GM12878 (cell line): Measurements from ENCODE around the gene SERPINB10. TPM values are rescaled to one million over a fixed set of nuclear protein-coding genes. Genes with fewer than 3 reads are reported as not detected.

Source experiments
- ATAC-seq: fragments of 200-7000 bp; cut with Tn5 transposase; 3 replicates; pipeline ENCODE4 v1.9.1; 2020; ENCODE audit warnings: mild to moderate bottlenecking, moderate library complexity
- BruUV-seq: library from RNA; stranded (reverse); fragments of 400-500 nt; replicated peaks from 2 replicates; lab custom pipeline; 2021; lab: Mats Ljungman, UMichigan
- CTCF ChIA-PET: fragments of 300-600 bp; sonication (Branson Sonifier 250); formaldehyde crosslinking; extraction: SDS; loops from one replicate; lab custom pipeline; 2021; ENCODE audit warnings: inconsistent platforms; lab: Yijun Ruan, JAX
- POLR2A ChIA-PET: fragments of 350-600 bp; formaldehyde crosslinking; extraction: SDS; loops from one replicate; lab custom pipeline; 2021; ENCODE audit warnings: inconsistent platforms; lab: Charles Lee
- RAD21 ChIA-PET: fragments of 300-600 bp; sonication (Branson Sonifier 250); formaldehyde crosslinking; loops from one replicate; lab custom pipeline; 2023; ENCODE audit warnings: antibody characterized with exemption; ENCODE audit not compliant: unreplicated experiment; lab: Charles Lee
- SMC1A ChIA-PET: fragments of 300-600 bp; sonication (Branson Sonifier 250); formaldehyde crosslinking; loops from one replicate; lab custom pipeline; 2023; ENCODE audit not compliant: unreplicated experiment, uncharacterized antibody; lab: Charles Lee
- DNase-seq: peaks from one replicate; pipeline ENCODE4 v3.0.0-alpha.2; 2011; ENCODE audit warnings: low read depth, low spot score
- FAIRE-seq: peaks from 3 replicates; lab custom pipeline; 2011; peaks lifted over from hg19 to GRCh38; lab: Jason Lieb, UNC
- H2AFZ ChIP-seq: 2 replicates; pipeline ENCODE4 v1.6.0; 2011; ENCODE audit warnings: low read depth, low read length, control low read depth; ENCODE audit not compliant: control insufficient read depth
- H3K27ac ChIP-seq: 2 replicates; pipeline ENCODE4 v1.5.1; 2011; ENCODE audit warnings: control low read depth; ENCODE audit not compliant: control insufficient read depth, insufficient read depth
- H3K27me3 ChIP-seq, 2 experiments: replicated peaks in 1 of 2; 2 replicates each; pipeline versions ENCODE4 v1.6.0 to v1.6.1; 2011; ENCODE audit warnings: low read length in 1 of 2; ENCODE audit not compliant: control insufficient read depth in 2 of 2, insufficient read depth in 2 of 2
- H3K36me3 ChIP-seq, 2 experiments: 2 replicates each; pipeline ENCODE4 v1.5.1; 2011; ENCODE audit warnings: low read length in 1 of 2; ENCODE audit not compliant: control insufficient read depth in 2 of 2, insufficient read depth in 2 of 2
- H3K4me1 ChIP-seq: 2 replicates; pipeline ENCODE4 v1.6.1; 2011; ENCODE audit warnings: mild to moderate bottlenecking, low read length, moderate library complexity, mixed read lengths; ENCODE audit not compliant: control insufficient read depth, insufficient read depth
- H3K4me2 ChIP-seq: 2 replicates; pipeline ENCODE4 v1.6.0; 2011; ENCODE audit warnings: control low read depth; ENCODE audit not compliant: control insufficient read depth, insufficient read depth
- H3K4me3 ChIP-seq: fragments of 200-600 bp; sonication (generic); 2 replicates; pipeline ENCODE4 v1.5.1; 2016
- H3K79me2 ChIP-seq: 2 replicates; pipeline ENCODE4 v1.6.0; 2011; ENCODE audit warnings: low read length; ENCODE audit not compliant: control insufficient read depth, insufficient read depth
- H3K9ac ChIP-seq: 2 replicates; pipeline ENCODE4 v1.8.0; 2011; ENCODE audit warnings: low read length, control low read depth, mixed read lengths; ENCODE audit not compliant: control insufficient read depth, insufficient read depth
- H3K9me3 ChIP-seq: replicated peaks from 3 replicates; pipeline ENCODE4 v1.5.1; 2011; ENCODE audit warnings: mild to moderate bottlenecking, low read length; ENCODE audit not compliant: control insufficient read depth, insufficient read depth
- H4K20me1 ChIP-seq: 2 replicates; pipeline ENCODE4 v1.6.0; 2011; ENCODE audit not compliant: control insufficient read depth, insufficient read depth
- CEBPB ChIP-seq, 2 experiments: fragments of 150-350 bp in 1 of 2; IDR thresholded peaks; 2 replicates each; pipeline ENCODE4 v1.6.1; 2012 to 2014; ENCODE audit warnings: low read depth in 2 of 2, low read length in 2 of 2, borderline replicate concordance in 1 of 2, inconsistent platforms in 1 of 2
- CHD4 ChIP-seq: fragments of 200-600 bp; sonication (generic); IDR thresholded peaks from 2 replicates; pipeline ENCODE4 v1.6.1; 2016; ENCODE audit warnings: mild to moderate bottlenecking
- CREB1 ChIP-seq: IDR thresholded peaks from 2 replicates; pipeline ENCODE4 v1.6.1; 2012; ENCODE audit warnings: low read depth, mild to moderate bottlenecking, inconsistent platforms
- MEF2B ChIP-seq: fragments of 450-650 bp; IDR thresholded peaks from 2 replicates; pipeline ENCODE4 v1.6.1; 2018; ENCODE audit warnings: mild to moderate bottlenecking, moderate library complexity; ENCODE audit not compliant: partially characterized antibody, poor library complexity, severe bottlenecking
- PAX5 ChIP-seq: IDR thresholded peaks from 2 replicates; pipeline ENCODE4 v1.6.1; 2011; ENCODE audit warnings: low read depth, low read length, borderline replicate concordance
- RAD51 ChIP-seq: fragments of 450-650 bp; IDR thresholded peaks from 2 replicates; pipeline ENCODE4 v1.6.1; 2016; ENCODE audit warnings: moderate library complexity, mild to moderate bottlenecking, inconsistent platforms
- RBBP5 ChIP-seq: fragments of 200-600 bp; sonication (generic); conservative IDR thresholded peaks from 2 replicates; pipeline ENCODE4 v1.6.1; 2016
- RCOR1 ChIP-seq: conservative IDR thresholded peaks from 2 replicates; pipeline ENCODE4 v1.6.1; 2012; ENCODE audit warnings: low read depth, low read length, improper control_type of control experiment
- RUNX3 ChIP-seq: IDR thresholded peaks from 2 replicates; pipeline ENCODE4 v1.6.1; 2012; ENCODE audit warnings: low read length, inconsistent platforms
- SMAD1 ChIP-seq: fragments of 450-650 bp; IDR thresholded peaks from 2 replicates; pipeline ENCODE4 v1.6.1; 2018; ENCODE audit warnings: mild to moderate bottlenecking, low read depth; ENCODE audit not compliant: partially characterized antibody
- WGBS: methylation state at CpG from one replicate; pipeline ENCODE4 v1.1.6; 2016; ENCODE audit warnings: low lambda C conversion rate; ENCODE audit not compliant: insufficient replicate concordance, insufficient coverage; ENCODE audit errors: missing lambda C conversion rate; 5-methylcytosine and 5-hydroxymethylcytosine counted together
- in situ Hi-C: fragments of 300-500 bp; cut with MboI; formaldehyde crosslinking; loops from 9 replicates; pipeline ENCODE4 v1.14.3; 2018; ENCODE audit warnings: mixed read lengths
- intact Hi-C: fragments of 100-400 bp; cut with micrococcal nuclease; formaldehyde crosslinking; loops from one replicate; pipeline ENCODE4 v1.14.2; 2022; ENCODE audit not compliant: unreplicated experiment
- polyA plus RNA-seq, 11 experiments: library from polyadenylated mRNA; depleted of rRNA in 4 of 11; unstranded in 6 of 11; stranded (reverse) in 5 of 11; fragments of >200 nt; fragmentation: Nextera tagmentation in 4 of 11; fragmentation: Illumina TruSeq in 1 of 11; extraction: Ambion mirVana in 4 of 11; extraction: Trizol in 1 of 11; gene quantifications; 1 replicate in 1 of 11; 2 replicates in 10 of 11; pipeline versions ENCODE4 v1.2.1 to v1.2.3, GENCODE V29; 2011 to 2016; ENCODE audit warnings: inconsistent platforms in 2 of 11, missing spikeins in 2 of 11, low read depth in 1 of 11
- total RNA-seq, 4 experiments: library from RNA; depleted of rRNA in 3 of 4; stranded (reverse); fragments of >200 nt in 3 of 4; fragmentation: Illumina TruSeq in 1 of 4; extraction: Trizol in 1 of 4; gene quantifications; 2 replicates each; pipeline versions ENCODE4 v1.2.1 to v1.2.3, GENCODE V29; 2013 to 2021
- TF ChIP-seq, protein P1 (sequence below): fragments of 450-650 bp; IDR thresholded peaks from 2 replicates; pipeline ENCODE4 v1.6.1; 2017; ENCODE audit warnings: antibody characterized with exemption, mild to moderate bottlenecking, moderate library complexity
- TF ChIP-seq, protein P2 (sequence below): IDR thresholded peaks from 2 replicates; pipeline ENCODE4 v1.6.1; 2011; ENCODE audit warnings: borderline replicate concordance, low read depth, mild to moderate bottlenecking, moderate library complexity, mixed read lengths, low read length; ENCODE audit not compliant: insufficient read depth; ENCODE audit errors: extremely low read length

SERPINB10 gene
- total and polyA plus RNA-seq, 10 of the 15 experiments (the other 5 are each of a cell fraction or from before 2014, with no cell fraction given), result 12.0 to 83.5 (median 24.1) TPM

DNA sequence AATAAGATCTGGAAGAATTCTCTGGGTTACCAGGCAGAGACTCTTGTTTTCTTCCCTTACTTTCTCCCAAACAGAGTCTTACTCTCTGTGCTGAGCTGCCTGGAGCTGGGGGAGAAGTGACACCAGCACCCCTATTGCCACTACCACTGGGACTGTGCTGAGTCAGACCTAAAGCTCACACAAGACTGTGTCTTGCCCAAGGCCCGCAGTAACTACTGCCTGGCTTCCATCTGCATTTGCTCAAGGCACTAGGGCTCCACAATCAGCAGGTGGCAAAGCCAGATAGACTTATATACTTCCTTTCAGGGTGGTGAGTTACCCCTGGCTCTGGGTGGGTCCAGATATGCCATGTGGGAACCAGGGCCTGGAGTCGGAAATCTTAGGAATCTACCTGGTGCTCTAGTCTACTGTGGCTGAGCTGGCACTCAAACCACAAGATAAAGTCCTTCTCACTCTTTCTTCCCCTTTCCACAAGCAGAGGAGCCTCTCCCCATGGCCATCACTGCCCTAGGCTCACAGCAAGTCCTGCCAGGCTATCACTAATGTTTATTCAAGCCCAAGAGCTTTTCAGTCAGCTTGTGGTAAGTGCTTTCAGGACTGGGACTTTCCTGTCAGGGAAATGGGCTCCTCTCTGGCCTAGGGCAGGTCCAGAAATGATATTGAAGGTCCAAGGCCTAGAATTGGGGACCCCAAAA lies 47.8 kb upstream of the SERPINB10 start:
- Histone ChIP-seq H3K27me3 (no peaks in the 10 kb centered on the region), H3K4me1 (no peaks in the 10 kb centered on the region), H3K9me3 (no peaks in the 10 kb centered on the region), H3K9ac (no peak overlapping the region), H3K4me3 (no peak overlapping the region), H3K4me2 (no peak overlapping the region), H2AFZ (no peak overlapping the region), H3K36me3 (no peaks in the 10 kb centered on the region), H4K20me1 (no peaks in the 10 kb centered on the region), H3K79me2 (no peaks in the 10 kb centered on the region), H3K27ac (no peak overlapping the region)
- no TSS peak for BruUV-seq
- WGBS, result 6% methylated on average over 2 of the region's 2 CpGs
- intact Hi-C loops, result no loop called here
- SMC1A ChIA-PET, result no interaction called here
- TF ChIP-seq PAX5, result no peak
- TF ChIP-seq CREB1, result no peak
- no peak for TF ChIP-seq CHD4
- TF ChIP-seq RAD51, result no peak
- no peak for TF ChIP-seq RBBP5
- no peak for TF ChIP-seq SMAD1
- no peak for TF ChIP-seq MEF2B
- no peak for TF ChIP-seq CEBPB (IDR thresholded peaks at IDR 0.05; ENCODE audit: borderline replicate concordance in 1 of 2, low read depth in 2 of 2, low read length in 2 of 2)
- RAD21 ChIA-PET, result no interaction called here
- CTCF ChIA-PET, result interaction anchor here (0.7 to 1.7 kb wide), 4 partner anchors 12 to 335 kb away, joined by 3 to 4 read pairs (median 3); no protein-coding TSS in a partner anchor
- no peak for FAIRE-seq
- peak; percentile 72 for ATAC-seq
- in situ Hi-C loops, result no loop called here
- POLR2A ChIA-PET, result no interaction called here
- no peak for DNase-seq

DNA sequence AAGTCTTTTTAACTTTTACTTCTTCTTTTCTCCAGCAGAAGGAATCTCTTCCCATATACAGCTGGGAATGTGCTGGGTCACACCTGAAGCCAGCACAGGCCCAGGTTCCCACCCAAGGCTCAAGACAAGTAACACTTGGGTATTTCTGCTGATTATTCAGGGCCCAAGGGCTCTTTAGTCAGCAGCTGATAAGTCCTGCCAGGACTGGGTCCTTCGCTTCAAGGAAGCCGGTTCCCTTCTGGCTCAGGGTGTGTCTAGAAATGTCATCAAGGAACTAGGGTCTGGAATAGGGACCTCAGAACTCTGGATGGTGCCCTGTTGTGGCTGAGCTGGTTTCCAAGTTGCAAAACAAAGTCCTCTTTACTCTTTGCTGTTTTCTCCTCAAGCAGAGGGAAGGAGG lies 47.2 kb upstream of the SERPINB10 start:
- no peaks in the 10 kb centered on the region for H4K20me1 ChIP-seq
- DNase-seq, result no peak
- ChIA-PET RAD21 (no interaction called here), SMC1A (no interaction called here)
- no peaks in the 10 kb centered on the region for H3K4me1 ChIP-seq
- no peaks in the 10 kb centered on the region for H3K9me3 ChIP-seq
- H3K79me2 ChIP-seq, result no peaks in the 10 kb centered on the region
- no peak overlapping the region for H3K9ac ChIP-seq
- WGBS, result 95% methylated on average over 2 of the region's 2 CpGs
- no peak overlapping the region for H3K27ac ChIP-seq
- no peak for FAIRE-seq
- no peak overlapping the region for H2AFZ ChIP-seq
- TF ChIP-seq, protein P1, sequence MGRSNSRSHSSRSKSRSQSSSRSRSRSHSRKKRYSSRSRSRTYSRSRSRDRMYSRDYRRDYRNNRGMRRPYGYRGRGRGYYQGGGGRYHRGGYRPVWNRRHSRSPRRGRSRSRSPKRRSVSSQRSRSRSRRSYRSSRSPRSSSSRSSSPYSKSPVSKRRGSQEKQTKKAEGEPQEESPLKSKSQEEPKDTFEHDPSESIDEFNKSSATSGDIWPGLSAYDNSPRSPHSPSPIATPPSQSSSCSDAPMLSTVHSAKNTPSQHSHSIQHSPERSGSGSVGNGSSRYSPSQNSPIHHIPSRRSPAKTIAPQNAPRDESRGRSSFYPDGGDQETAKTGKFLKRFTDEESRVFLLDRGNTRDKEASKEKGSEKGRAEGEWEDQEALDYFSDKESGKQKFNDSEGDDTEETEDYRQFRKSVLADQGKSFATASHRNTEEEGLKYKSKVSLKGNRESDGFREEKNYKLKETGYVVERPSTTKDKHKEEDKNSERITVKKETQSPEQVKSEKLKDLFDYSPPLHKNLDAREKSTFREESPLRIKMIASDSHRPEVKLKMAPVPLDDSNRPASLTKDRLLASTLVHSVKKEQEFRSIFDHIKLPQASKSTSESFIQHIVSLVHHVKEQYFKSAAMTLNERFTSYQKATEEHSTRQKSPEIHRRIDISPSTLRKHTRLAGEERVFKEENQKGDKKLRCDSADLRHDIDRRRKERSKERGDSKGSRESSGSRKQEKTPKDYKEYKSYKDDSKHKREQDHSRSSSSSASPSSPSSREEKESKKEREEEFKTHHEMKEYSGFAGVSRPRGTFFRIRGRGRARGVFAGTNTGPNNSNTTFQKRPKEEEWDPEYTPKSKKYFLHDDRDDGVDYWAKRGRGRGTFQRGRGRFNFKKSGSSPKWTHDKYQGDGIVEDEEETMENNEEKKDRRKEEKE, result no peak
- TF ChIP-seq, protein P2, sequence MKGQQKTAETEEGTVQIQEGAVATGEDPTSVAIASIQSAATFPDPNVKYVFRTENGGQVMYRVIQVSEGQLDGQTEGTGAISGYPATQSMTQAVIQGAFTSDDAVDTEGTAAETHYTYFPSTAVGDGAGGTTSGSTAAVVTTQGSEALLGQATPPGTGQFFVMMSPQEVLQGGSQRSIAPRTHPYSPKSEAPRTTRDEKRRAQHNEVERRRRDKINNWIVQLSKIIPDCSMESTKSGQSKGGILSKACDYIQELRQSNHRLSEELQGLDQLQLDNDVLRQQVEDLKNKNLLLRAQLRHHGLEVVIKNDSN, result no peak
- TF ChIP-seq RCOR1 (no peak), RUNX3 (no peak)
- TF ChIP-seq, all 136 proteins: peak for 0
- intact Hi-C loops (no loop called here), in situ Hi-C loops (no loop called here)
- no peak for ATAC-seq
- Histone ChIP-seq H3K36me3 (no peaks in the 10 kb centered on the region), H3K27me3 (no peaks in the 10 kb centered on the region), H3K4me2 (no peak overlapping the region), H3K4me3 (no peak overlapping the region)
- no TSS peak for BruUV-seq
- ChIA-PET CTCF (interaction anchor here (0.9 to 1.7 kb wide), 3 partner anchors 12 to 76 kb away, joined by 3 to 4 read pairs (median 3); no protein-coding TSS in a partner anchor), POLR2A (no interaction called here)
